HG02678 (cell line): ENCODE data around the gene ACO2.

Source experiments
- ATAC-seq: cut with Tn5 transposase; IDR thresholded peaks from one replicate; pipeline ENCODE4 v1.9.1; 2021; ENCODE audit warnings: mild to moderate bottlenecking, moderate library complexity; ENCODE audit not compliant: unreplicated experiment

Gene ACO2

GRCh38 chr22:41487037-41487935 is 18.4 kb downstream of the ACO2 start:
- ATAC-seq = no peak

DNA sequence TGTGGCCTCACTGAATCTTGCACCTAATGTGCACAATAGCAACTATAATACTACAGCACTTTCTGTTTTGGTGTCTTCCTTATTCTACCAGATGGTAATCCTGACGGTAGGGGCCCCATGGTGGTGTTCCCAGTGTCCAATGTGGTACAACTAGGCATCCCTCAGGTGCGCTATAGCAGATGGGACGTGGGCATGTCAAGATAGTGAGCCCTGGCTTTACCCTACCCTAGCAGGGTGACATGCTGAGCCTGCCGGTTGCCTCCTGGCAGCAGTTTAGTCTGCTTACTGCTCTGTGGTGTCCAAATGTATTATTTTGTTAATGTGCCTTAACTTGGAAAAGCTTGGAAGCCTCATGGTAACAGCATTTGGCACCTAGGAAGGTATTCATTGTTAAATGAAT is 19.2 kb downstream of the ACO2 start:
- no peak for ATAC-seq

DNA sequence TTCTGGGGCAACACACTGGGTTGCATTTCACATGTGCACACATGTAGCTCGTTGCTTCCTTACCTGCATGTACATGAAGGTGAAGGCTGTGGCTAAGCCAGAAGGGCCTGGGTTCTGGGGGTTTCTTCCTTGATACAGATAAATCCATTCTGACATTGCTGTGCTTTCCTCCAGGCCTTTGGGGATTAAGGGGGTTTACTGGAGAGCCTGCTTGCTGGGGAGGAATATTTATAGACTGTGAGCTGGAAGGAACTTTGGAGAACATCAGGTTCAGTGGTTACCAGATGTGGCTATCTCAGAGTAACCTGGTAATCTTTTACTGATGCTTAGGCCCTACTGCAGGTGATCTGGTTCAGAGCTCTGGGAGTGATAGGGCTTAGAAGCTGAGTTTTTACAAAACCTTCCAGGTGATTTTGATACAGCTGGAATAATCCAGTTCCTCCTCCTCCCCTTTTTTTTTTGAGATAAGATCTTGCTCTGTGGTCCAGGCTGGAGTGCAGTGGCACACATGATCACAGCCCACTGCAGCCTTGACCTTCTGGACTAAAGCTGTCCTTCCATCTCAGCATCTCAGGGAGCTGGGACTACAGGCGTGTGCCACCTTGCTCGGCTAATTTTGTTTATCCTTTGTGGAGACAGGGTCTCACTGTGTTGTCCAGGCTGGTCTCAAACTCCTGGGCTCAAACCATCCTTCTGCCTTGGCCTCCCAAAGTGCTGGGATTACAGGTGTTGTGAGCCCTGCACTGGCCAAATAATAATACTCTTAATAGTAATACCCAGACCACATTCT is 19.9 kb downstream of the ACO2 start:
- no peak for ATAC-seq

- ATAC-seq = no peak
These were observed 22.6 kb downstream of the ACO2 start for GRCh38 chr22:41491374-41492100.

DNA sequence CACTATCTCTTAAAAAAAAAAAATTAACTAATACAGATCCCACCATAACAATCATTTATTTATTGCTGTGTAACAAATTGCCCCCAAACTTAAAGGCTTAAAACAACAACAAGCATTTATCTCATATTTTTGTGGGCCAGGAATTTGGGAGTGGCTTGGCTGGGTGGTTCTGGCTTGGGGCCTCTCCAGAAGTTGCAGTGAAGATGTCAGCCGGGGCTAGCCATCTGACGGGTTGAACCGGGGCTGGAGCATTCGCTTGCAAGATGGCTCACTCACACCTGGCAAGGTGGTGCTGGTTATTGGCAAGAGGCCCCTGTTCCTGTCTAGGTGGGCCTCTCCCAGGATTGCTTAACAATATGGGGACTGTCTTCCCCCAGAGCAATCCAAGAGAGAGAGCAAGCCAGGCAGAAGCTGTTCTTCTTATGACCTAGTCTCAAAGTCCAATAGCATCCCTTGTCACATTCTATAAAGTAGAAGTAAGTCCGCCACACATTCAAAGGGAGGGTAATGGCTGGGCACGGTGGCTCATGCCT is 29.5 kb downstream of the ACO2 start:
- no peak for ATAC-seq

DNA sequence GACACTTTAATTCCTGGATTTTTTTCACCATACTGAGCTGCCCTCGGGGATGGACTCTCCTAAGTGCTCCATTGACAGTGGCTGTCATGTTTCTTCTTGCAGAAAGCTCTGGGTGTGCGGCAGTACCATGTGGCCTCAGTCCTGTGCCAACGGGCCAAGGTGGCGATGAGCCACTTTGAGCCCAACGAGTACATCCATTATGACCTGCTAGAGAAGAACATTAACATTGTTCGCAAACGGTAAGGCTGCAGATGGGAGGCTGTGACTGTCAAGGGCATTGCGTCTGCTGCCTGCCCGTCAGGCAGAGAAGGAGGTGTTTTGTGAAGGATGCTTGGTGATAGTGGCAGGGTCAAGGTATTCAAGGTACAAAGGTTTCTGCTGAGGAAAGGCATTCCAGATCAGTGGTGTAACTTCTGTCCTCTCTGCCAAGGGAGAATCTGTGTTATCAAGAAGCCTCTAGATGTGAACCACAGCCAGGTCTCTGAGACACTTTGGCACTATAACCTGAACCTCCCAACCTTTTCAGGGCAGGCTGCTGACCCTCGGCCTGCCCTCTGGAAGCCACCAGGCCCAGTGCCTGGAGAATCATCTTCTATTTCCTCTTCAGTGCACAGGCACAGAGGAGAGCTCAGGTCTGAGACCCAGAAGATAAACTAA is 30.8 kb downstream of the ACO2 start:
- no peak for ATAC-seq

GRCh38 chr22:41500303-41500702 is 31.4 kb downstream of the ACO2 start:
- no peak for ATAC-seq

GRCh38 chr22:41501209-41501608 is 32.3 kb downstream of the ACO2 start:
- ATAC-seq = no peak

GRCh38 chr22:41504397-41504796 is 35.5 kb downstream of the ACO2 start:
- ATAC-seq = no peak

DNA sequence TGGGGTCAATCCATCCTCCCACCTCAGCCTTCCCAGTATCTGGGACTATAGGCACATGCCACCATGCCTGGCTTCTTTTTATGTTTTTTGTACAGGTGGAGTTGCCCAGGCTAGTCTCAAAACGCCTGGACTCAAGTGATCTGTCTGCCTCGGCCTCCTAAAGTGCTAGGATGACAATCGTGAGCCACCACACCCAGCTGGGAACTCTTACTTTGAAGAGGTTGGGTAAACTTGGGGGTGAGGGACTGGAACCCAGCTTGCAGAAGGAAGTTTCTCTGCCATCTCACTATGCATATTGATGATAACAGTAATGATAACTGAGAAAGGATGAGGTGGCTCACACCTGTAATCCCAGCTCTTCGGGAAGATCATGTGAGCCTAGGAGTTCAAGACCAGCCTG is 35.9 kb downstream of the ACO2 start:
- ATAC-seq = no peak

DNA sequence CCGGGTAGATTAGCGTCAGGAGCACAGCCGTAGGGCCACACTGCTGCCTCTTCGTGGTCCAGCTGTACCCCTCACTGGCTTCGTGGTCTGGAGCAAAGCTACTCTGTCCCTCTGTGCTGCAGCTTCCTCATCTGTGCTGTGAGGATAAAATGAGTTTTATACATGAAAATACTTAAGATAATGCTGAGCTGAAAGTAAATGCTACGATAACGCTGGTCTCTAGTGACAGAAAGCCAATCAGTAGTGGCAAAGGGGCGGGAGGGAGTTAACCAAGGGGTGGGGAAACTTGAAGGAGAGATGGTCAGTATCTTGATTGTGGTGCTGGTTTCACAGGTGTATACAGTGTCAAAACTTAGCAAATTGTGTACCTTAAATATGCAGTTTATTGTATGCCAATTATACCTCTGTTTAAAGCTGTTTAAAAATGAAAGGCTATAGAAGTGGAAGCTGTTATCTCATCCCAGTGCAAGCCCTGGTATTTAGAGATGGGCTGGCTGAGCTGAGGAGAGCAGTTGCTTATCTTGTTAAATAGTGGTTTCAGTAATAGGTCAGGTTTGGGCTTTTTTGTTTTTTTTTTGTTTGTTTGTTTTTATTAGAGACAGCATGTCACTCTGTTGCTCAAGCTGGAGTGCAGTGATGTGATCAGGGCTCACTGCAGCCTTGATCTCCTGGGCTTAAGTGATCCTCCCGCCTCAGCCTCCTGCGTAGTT is 36.7 kb downstream of the ACO2 start:
- ATAC-seq = no peak

DNA sequence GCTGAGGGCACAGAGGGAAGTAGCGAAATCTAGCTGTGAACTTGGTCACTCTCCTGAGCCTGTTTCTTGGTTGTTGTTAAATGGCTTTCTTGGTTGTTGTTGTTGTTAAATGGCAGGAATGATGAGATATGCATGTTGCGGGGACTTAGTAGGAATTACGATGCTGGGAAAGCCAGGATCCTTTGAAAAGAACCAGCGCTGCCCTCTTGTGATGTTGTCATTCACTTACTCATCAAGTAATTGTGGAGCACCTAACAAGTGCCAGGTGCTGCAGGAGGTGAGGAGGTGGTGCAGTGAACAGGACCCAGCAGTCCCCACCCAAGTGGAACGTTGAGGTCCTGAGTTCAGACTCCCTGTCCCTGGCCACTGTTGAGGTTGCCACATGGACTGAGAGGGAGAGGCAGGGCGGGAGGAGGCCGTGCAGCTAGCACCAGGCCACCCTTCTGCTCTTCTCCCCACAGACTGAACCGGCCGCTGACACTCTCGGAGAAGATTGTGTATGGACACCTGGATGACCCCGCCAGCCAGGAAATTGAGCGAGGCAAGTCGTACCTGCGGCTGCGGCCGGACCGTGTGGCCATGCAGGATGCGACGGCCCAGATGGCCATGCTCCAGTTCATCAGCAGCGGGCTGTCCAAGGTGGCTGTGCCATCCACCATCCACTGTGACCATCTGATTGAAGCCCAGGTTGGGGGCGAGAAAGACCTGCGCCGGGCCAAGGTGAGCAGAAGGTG is 38.6 kb downstream of the ACO2 start:
- ATAC-seq = no peak

DNA sequence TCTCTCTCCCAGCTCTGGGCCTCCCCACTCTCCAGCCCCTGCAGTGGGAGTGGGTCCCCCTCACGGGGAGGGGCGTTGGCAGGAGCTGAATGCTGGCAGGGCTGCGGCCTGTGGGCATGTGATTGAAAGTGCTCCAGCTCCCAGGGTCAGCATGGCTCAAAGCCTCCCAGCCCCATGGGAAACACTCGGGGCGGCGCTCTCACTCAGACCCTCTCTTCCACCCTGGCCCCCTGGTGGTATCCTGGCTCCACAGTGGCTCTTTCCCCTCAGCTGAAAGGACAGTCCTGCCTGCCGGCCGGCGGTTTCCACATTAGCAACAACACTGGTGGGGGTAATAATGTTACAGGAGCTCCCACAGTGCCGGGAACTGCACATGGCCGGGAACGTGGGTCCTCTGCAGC is 39.9 kb downstream of the ACO2 start:
- no peak for ATAC-seq

GRCh38 chr22:41511521-41511968 is 42.6 kb downstream of the ACO2 start:
- no peak for ATAC-seq

DNA sequence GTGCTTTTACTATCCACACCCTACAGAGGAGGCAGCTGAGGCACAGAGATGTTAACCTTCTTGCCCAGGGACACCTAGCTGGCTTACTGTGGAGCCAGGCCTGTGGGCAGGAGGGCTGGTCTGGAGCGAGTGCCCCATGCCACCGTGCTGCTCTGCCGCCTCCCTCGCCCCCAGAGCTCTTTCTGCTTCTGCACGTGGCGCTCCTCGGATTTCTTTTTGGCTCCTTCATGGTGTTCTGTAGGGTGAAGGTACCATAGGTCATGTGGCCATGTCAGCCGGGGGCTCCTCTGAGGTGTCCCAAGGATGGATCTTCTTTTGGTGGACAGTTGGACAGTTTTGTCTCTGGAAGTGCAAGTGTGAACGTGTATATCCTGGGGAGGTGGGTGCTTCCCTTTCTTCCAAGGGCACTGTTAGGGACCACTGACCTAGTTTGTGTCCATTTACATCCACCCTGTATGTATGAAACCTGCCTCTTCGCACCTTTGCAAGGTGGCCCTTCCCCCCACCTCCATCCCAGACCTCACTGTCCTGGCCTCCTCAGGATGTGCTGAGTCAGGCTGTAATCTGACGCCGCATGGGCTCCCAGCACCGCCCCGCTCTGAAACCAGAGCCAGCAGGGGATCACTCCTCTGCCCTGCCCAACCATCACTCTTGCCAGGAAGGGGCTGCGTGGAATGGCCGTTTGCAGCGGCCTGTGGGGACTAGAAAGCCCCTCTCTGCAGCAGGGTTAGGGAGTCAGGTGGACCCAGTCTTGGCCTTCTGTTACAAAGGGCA is 43.7 kb downstream of the ACO2 start:
- no peak for ATAC-seq

- no peak for ATAC-seq
These were observed 44.5 kb downstream of the ACO2 start for GRCh38 chr22:41513391-41513790.

DNA sequence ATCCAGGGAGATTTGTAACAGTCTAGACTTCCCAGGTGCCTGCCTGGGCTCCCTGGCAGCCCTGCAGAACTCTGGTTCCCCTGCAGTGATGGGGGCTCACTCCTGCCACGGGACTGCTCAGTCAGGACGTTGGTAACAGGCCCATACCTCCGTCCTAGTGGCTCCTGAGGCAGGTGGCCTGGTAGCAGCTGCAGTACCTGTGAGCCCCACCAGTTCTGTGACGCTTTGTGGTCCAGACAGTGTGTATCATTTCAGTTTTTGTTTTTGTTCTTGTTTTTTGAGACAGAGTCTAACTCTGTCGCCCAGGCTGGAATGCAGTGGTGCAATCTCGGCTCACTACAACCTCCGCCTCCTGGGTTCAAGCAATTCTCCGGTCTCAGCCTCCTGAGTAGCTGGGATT is 47.5 kb downstream of the ACO2 start:
- no peak for ATAC-seq
